ENCODE data around the gene C19orf25. TPM values are rescaled to one million over a fixed set of nuclear protein-coding genes. Genes with fewer than 3 reads are reported as not detected.

The C19orf25 gene
- total and polyA plus RNA-seq, 9 of the 15 experiments (the other 6 are each of a cell fraction or from before 2014, with no cell fraction given), result 0.79 to 96.0 (median 36.1) TPM

DNA sequence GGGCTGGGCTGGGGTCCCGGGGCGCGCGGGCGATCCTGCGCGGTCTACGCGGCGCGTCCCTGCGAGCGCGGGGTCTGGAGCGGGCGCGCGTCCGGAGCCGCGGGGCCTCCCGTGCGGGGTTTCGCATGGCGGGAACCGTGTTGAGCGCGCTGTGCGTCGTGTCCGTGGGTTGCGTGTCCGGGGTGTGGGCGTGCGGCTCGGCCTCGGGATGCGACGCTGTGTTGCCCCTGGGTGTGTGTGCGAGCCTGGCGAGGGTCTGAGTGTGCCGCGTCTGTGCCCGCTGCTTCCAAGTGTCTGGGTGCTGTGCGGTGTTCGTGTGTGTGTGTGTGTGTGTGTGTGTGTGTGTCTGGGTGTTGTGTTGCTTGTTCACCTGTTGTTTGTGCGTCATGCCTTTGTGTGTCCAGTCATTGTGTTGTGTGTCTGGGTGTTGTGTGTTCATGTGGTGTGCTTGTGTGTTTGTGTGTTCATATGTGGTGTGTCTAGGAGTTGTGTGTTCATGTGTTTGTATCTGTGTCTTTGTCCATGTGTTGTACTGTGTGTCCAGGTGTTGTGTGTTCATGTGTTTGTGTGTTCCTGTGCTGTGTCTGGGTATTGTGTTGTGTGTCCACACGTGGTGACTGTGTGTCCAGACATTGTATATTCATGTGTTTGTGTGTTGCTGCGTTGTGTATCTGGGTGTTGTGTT, 45.4 kb upstream of the C19orf25 start (continued):
- TF ChIP-seq NEUROD1 (IDR thresholded peaks at IDR 0.05; ENCODE audit: borderline replicate concordance, low read depth, low read length, partially characterized antibody) (no peak), EWSR1 (IDR thresholded peaks at IDR 0.05; ENCODE audit: borderline replicate concordance, low read depth, partially characterized antibody) (no peak), OTX1 (CRISPR knock-in tag; IDR thresholded peaks at IDR 0.05) (0 out of 2 replicates have a peak, but pooled peaks have one; percentile 54), FOXK2 (conservative IDR thresholded peaks at IDR 0.05 in 1 of 2, IDR thresholded peaks at IDR 0.05 in 1 of 2; ENCODE audit: low read depth in 2 of 2) (0 out of 4 replicates have a peak, but pooled peaks of 1 of the 2 experiments have one; percentile 41), NRF1 (conservative IDR thresholded peaks at IDR 0.05 in 1 of 2, IDR thresholded peaks at IDR 0.05 in 1 of 2) (no peak), NFIX (CRISPR knock-in tag; IDR thresholded peaks at IDR 0.05; ENCODE audit: low read depth) (no peak), WHSC1 (IDR thresholded peaks at IDR 0.05; ENCODE audit: low read length) (no peak), EP400 (IDR thresholded peaks at IDR 0.05) (no peak), NELFE (IDR thresholded peaks at IDR 0.05; ENCODE audit: insufficient read depth, insufficient read length) (no peak), HDAC6 (IDR thresholded peaks at IDR 0.05; ENCODE audit: low read depth, low read length) (no peak), SNIP1 (IDR thresholded peaks at IDR 0.05; ENCODE audit: low read depth) (no peak), POLR2A (conservative IDR thresholded peaks at IDR 0.05) (no peak), FOXJ2 (tag; IDR thresholded peaks at IDR 0.05) (no peak), DPF2 (IDR thresholded peaks at IDR 0.05) (peak; percentile 49; the same call in 1 of the 2 replicates), FOXM1 (IDR thresholded peaks at IDR 0.05; ENCODE audit: low read depth) (no peak), FOXM1 (CRISPR knock-in tag; IDR thresholded peaks at IDR 0.05; ENCODE audit: low read depth) (no peak), FOXK1 (CRISPR knock-in tag; IDR thresholded peaks at IDR 0.05; ENCODE audit: borderline replicate concordance) (0 out of 2 replicates have a peak, but pooled peaks have one; percentile 46), STAT5B (CRISPR knock-in tag; IDR thresholded peaks at IDR 0.05) (no peak), ETS2 (tag; IDR thresholded peaks at IDR 0.05; ENCODE audit: borderline replicate concordance, poor library complexity, severe bottlenecking) (no peak), TBP (optimal IDR thresholded peaks at IDR 0.05; ENCODE audit: low read depth, low read length) (no peak), ZNF695 (CRISPR knock-in tag; IDR thresholded peaks at IDR 0.05) (no peak), ZNF263 (CRISPR knock-in tag; IDR thresholded peaks at IDR 0.05; ENCODE audit: borderline replicate concordance) (no peak), SMARCA5 (IDR thresholded peaks at IDR 0.05) (no peak), TEAD1 (CRISPR knock-in tag; IDR thresholded peaks at IDR 0.05) (no peak), CAMTA2 (CRISPR knock-in tag; conservative IDR thresholded peaks at IDR 0.05) (no peak), ZC3H11A (IDR thresholded peaks at IDR 0.05; ENCODE audit: low read depth, low read length) (no peak), PCBP1 (IDR thresholded peaks at IDR 0.05; ENCODE audit: low read depth, low read length, poor library complexity, severe bottlenecking) (no peak), RFX1 (IDR thresholded peaks at IDR 0.05) (no peak), POLR2AphosphoS5 (IDR thresholded peaks at IDR 0.05; ENCODE audit: control insufficient read depth, insufficient read depth, low read depth, low read length) (no peak), TAF1 (IDR thresholded peaks at IDR 0.05; ENCODE audit: control insufficient read depth, extremely low read depth, insufficient read depth, low read length, severe bottlenecking) (no peak)
- TF ChIP-seq, protein P1, sequence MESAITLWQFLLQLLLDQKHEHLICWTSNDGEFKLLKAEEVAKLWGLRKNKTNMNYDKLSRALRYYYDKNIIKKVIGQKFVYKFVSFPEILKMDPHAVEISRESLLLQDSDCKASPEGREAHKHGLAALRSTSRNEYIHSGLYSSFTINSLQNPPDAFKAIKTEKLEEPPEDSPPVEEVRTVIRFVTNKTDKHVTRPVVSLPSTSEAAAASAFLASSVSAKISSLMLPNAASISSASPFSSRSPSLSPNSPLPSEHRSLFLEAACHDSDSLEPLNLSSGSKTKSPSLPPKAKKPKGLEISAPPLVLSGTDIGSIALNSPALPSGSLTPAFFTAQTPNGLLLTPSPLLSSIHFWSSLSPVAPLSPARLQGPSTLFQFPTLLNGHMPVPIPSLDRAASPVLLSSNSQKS (CRISPR knock-in tag; IDR thresholded peaks at IDR 0.05), result no peak
- TF ChIP-seq, protein P2, sequence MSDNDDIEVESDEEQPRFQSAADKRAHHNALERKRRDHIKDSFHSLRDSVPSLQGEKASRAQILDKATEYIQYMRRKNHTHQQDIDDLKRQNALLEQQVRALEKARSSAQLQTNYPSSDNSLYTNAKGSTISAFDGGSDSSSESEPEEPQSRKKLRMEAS (CRISPR knock-in tag; IDR thresholded peaks at IDR 0.05), result peak; percentile 65

All from K562 (cell line).